HEK293 (cell line): ENCODE measurements around the gene PDRG1.
"Not testable (repeated sequence)": the region's sequence is repeated elsewhere in the genome, so short reads cannot be mapped to it uniquely, and the experiment has no call there.

Experiments
- CTCF ChIA-PET: fragments of 350-600 bp; formaldehyde crosslinking; extraction: SDS; loops from one replicate; lab custom pipeline; 2021; ENCODE audit warnings: antibody characterized with exemption; lab: Yijun Ruan, JAX
- POLR2A ChIA-PET: fragments of 300-600 bp; formaldehyde crosslinking; extraction: SDS; loops from one replicate; lab custom pipeline; 2020; ENCODE audit warnings: antibody characterized with exemption, inconsistent platforms; lab: Yijun Ruan, JAX
- H3K27ac ChIP-seq: fragments of 200-500 bp; sonication (Bioruptor generic); 2 replicates; pipeline ENCODE4 v1.5.1; 2014; ENCODE audit warnings: low read depth, low read length, control low read depth, inconsistent platforms; ENCODE audit errors: extremely low read depth
- H3K36me3 ChIP-seq, 2 experiments: fragments of 200-500 bp in 1 of 2; sonication (Bioruptor generic) in 1 of 2; 1 replicate in 1 of 2; 2 replicates in 1 of 2; pipeline ENCODE4 v1.5.1; 2014 to 2017; ENCODE audit warnings: inconsistent platforms in 2 of 2, low read length in 2 of 2; ENCODE audit not compliant: control insufficient read depth in 2 of 2, insufficient read depth in 1 of 2
- H3K4me1 ChIP-seq: fragments of 200-500 bp; sonication (Bioruptor generic); 2 replicates; pipeline ENCODE4 v1.5.1; 2014; ENCODE audit warnings: mild to moderate bottlenecking, low read length, inconsistent platforms; ENCODE audit not compliant: control insufficient read depth, insufficient read depth
- H3K4me3 ChIP-seq: 2 replicates; pipeline ENCODE4 v1.5.1; 2011; ENCODE audit warnings: low read depth, mild to moderate bottlenecking, control low read depth, low read length, moderate library complexity
- H3K9me3 ChIP-seq: fragments of 200-500 bp; sonication (Bioruptor generic); 2 replicates; pipeline ENCODE4 v1.5.1; 2014; ENCODE audit warnings: low read depth, low read length, inconsistent platforms; ENCODE audit not compliant: control insufficient read depth, insufficient read depth
- GLIS1 ChIP-seq: fragments of 450-650 bp; formaldehyde crosslinking; IDR thresholded peaks from 2 replicates; pipeline ENCODE4 v1.5.1; 2016; ENCODE audit warnings: missing biosample characterization, missing genetic modification characterization
- PRDM1 ChIP-seq: fragments of 450-650 bp; formaldehyde crosslinking; IDR thresholded peaks from 2 replicates; pipeline ENCODE4; 2016; ENCODE audit warnings: missing biosample characterization, missing genetic modification characterization
- ZBTB17 ChIP-seq: fragments of 450-650 bp; formaldehyde crosslinking; IDR thresholded peaks from 2 replicates; pipeline ENCODE4 v1.5.1; 2016; ENCODE audit warnings: missing biosample characterization, missing genetic modification characterization
- ZBTB20 ChIP-seq: fragments of 450-650 bp; formaldehyde crosslinking; IDR thresholded peaks from 2 replicates; pipeline ENCODE4 v1.5.1; 2016; ENCODE audit warnings: missing biosample characterization, missing genetic modification characterization
- ZIC2 ChIP-seq: fragments of 450-650 bp; formaldehyde crosslinking; IDR thresholded peaks from 2 replicates; pipeline ENCODE4 v1.5.1; 2016; ENCODE audit warnings: missing biosample characterization, missing genetic modification characterization
- ZNF324 ChIP-seq: fragments of 450-650 bp; formaldehyde crosslinking; IDR thresholded peaks from 2 replicates; pipeline ENCODE4 v1.5.1; 2016; ENCODE audit warnings: missing biosample characterization, missing genetic modification characterization
- ZNF341 ChIP-seq: fragments of 450-650 bp; formaldehyde crosslinking; IDR thresholded peaks from 2 replicates; pipeline ENCODE4; 2016; ENCODE audit warnings: low read depth, missing biosample characterization, missing genetic modification characterization
- ZNF398 ChIP-seq: fragments of 450-650 bp; formaldehyde crosslinking; IDR thresholded peaks from 2 replicates; pipeline ENCODE4 v1.5.1; 2017; ENCODE audit warnings: missing biosample characterization, missing genetic modification characterization
- ZNF610 ChIP-seq: fragments of 450-650 bp; formaldehyde crosslinking; IDR thresholded peaks from 2 replicates; pipeline ENCODE4 v1.5.1; 2016; ENCODE audit warnings: missing biosample characterization, missing genetic modification characterization, borderline replicate concordance
- ZNF624 ChIP-seq: fragments of 450-650 bp; formaldehyde crosslinking; IDR thresholded peaks from 2 replicates; pipeline ENCODE4 v1.5.1; 2017; ENCODE audit warnings: missing biosample characterization, missing genetic modification characterization
- ZNF658 ChIP-seq: fragments of 450-650 bp; formaldehyde crosslinking; IDR thresholded peaks from 2 replicates; pipeline ENCODE4; 2016; ENCODE audit warnings: missing biosample characterization, missing genetic modification characterization
- ZNF692 ChIP-seq: fragments of 450-650 bp; formaldehyde crosslinking; IDR thresholded peaks from 2 replicates; pipeline ENCODE4 v1.5.1; 2016; ENCODE audit warnings: missing biosample characterization, missing genetic modification characterization
- ZNF792 ChIP-seq: fragments of 450-650 bp; formaldehyde crosslinking; IDR thresholded peaks from 2 replicates; pipeline ENCODE4 v1.5.1; 2016; ENCODE audit warnings: missing biosample characterization, missing genetic modification characterization

Gene PDRG1

GRCh38 chr20:31919410-31920155, 32.3 kb downstream of the PDRG1 start:
- ChIA-PET CTCF (interaction anchor here (1.2 to 2.0 kb wide), 4 partner anchors 33 to 73 kb away, joined by 3 to 8 read pairs (median 4); partner anchors contain the start of gene PDRG1), POLR2A (interaction anchor here (1.0 kb wide), 1 partner anchor 11 kb away, joined by 3 read pairs; no protein-coding TSS in a partner anchor)
- Histone ChIP-seq H3K4me1 (peaks cover 2% of the 10 kb centered on the region), H3K9me3 (no peaks in the 10 kb centered on the region), H3K4me3 (no peak overlapping the region), H3K36me3 (no peaks in the 10 kb centered on the region), H3K27ac (no peak overlapping the region)
- no peak for TF ChIP-seq ZNF624 (tag by site-specific recombination)
- TF ChIP-seq ZBTB20 (tag by site-specific recombination) = no peak
- no peak for TF ChIP-seq ZNF792 (tag by site-specific recombination)

- ChIA-PET CTCF (interaction anchor here (0.6 to 2.0 kb wide), 3 partner anchors 34 to 173 kb away, joined by 3 to 8 read pairs (median 3); partner anchors contain the start of gene PDRG1), POLR2A (interaction anchor here (1.2 to 1.3 kb wide), 2 partner anchors 33 to 53 kb away, joined by 3 to 6 read pairs; partner anchors contain the start of gene PDRG1)
- Histone ChIP-seq H3K4me3 (no peak overlapping the region), H3K36me3 (no peaks in the 10 kb centered on the region), H3K9me3 (no peaks in the 10 kb centered on the region), H3K27ac (no peak overlapping the region), H3K4me1 (peaks cover 9% of the 10 kb centered on the region)
- no peak for TF ChIP-seq ZNF610
- no peak for TF ChIP-seq ZNF658 (tag by site-specific recombination)
- TF ChIP-seq ZNF324 (tag by site-specific recombination) = no peak
- TF ChIP-seq, all 188 proteins: peak for 0
Measured at GRCh38 chr20:31918466-31919105, 33.3 kb downstream of the PDRG1 start.

- H3K4me1 ChIP-seq, H3K36me3 ChIP-seq: not testable (repeated sequence)
- TF ChIP-seq PRDM1 (tag by site-specific recombination) = peak; percentile 66
- TF ChIP-seq ZIC2 = peak; percentile 20
- peak; percentile 56; the same call in 1 of the 2 replicates for TF ChIP-seq ZBTB17
- peak; percentile 64; the same call in 1 of the 2 replicates for TF ChIP-seq ZNF341 (tag by site-specific recombination)
- peak; percentile 63 for TF ChIP-seq GLIS1
- TF ChIP-seq ZNF398 (tag by site-specific recombination) = peak; percentile 44; the same call in 1 of the 2 replicates
- TF ChIP-seq ZNF692 = 0 out of 2 replicates have a peak, but pooled peaks have one; percentile 41
- TF ChIP-seq, all 188 proteins: peak for 7; not testable (repeated sequence) for 181
- not testable (repeated sequence) for H3K27ac ChIP-seq, H3K9me3 ChIP-seq, H3K4me3 ChIP-seq
- ChIA-PET POLR2A (interaction anchor here (1.2 to 1.3 kb wide), 2 partner anchors 34 to 54 kb away, joined by 3 to 6 read pairs; partner anchors contain the start of gene PDRG1), CTCF (interaction anchor here (0.6 to 2.0 kb wide), 3 partner anchors 34 to 174 kb away, joined by 3 to 8 read pairs (median 3); partner anchors contain the start of gene PDRG1)
Measured at GRCh38 chr20:31917962-31918412, 33.9 kb downstream of the PDRG1 start.
